Esophagus squamous epithelium (tissue), 4 donors: ENCODE results near the gene HIBCH.

Experiments used
- CTCF ChIP-seq, 6 experiments: fragments of 450-650 bp in 4 of 6; fragments of 200-600 bp in 2 of 6; sonication (generic) in 2 of 6; IDR thresholded peaks; one replicate each; pipeline ENCODE4 v1.5.1; 2016 to 2019; ENCODE audit warnings: antibody characterized with exemption in 6 of 6, mild to moderate bottlenecking in 4 of 6, moderate library complexity in 4 of 6
- POLR2A ChIP-seq, 4 donors: fragments of 450-650 bp; IDR thresholded peaks; one replicate each; pipeline ENCODE4 v1.6.1; 2017; ENCODE audit warnings: antibody characterized with exemption in 4 of 4, mild to moderate bottlenecking in 4 of 4, moderate library complexity in 3 of 4

GRCh38 chr2:190333928-190334327 is 14.3 kb upstream of the HIBCH start:
- TF ChIP-seq CTCF (IDR thresholded peaks at IDR 0.05) = no peak
- TF ChIP-seq POLR2A (IDR thresholded peaks at IDR 0.05) = no peak
